Nephron (organoid): ENCODE results near the gene WDR41.
"Not testable (repeated sequence)": the region's sequence is repeated elsewhere in the genome, so short reads cannot be mapped to it uniquely, and the experiment has no call there.

Experiments
- H3K27ac Mint-ChIP-seq, 3 experiments: 2 replicates each; pipeline ENCODE4 v1.8.0; 2020; ENCODE audit warnings: mixed read lengths in 3 of 3, mild to moderate bottlenecking in 2 of 3, moderate library complexity in 1 of 3
- H3K27me3 Mint-ChIP-seq: 2 replicates; pipeline ENCODE4 v1.8.0; 2021; ENCODE audit warnings: low read depth, mild to moderate bottlenecking, moderate library complexity, mixed read lengths
- H3K36me3 Mint-ChIP-seq: 2 replicates; pipeline ENCODE4 v1.8.0; 2020; ENCODE audit warnings: low read depth, mixed read lengths
- H3K4me1 Mint-ChIP-seq: 2 replicates; pipeline ENCODE4 v1.8.0; 2020; ENCODE audit warnings: mixed read lengths
- H3K4me3 Mint-ChIP-seq, 3 experiments: 2 replicates each; pipeline ENCODE4 v1.8.0; 2020; ENCODE audit warnings: mild to moderate bottlenecking in 3 of 3, mixed read lengths in 3 of 3, moderate library complexity in 2 of 3
- H3K9me3 Mint-ChIP-seq: 2 replicates; pipeline ENCODE4 v1.8.0; 2020; ENCODE audit warnings: mixed read lengths
- CTCF ChIP-seq, 3 experiments: fragments of 200-600 bp; sonication (generic); IDR thresholded peaks; one replicate each; pipeline ENCODE4 v1.5.0; 2021; ENCODE audit warnings: antibody characterized with exemption in 3 of 3; ENCODE audit not compliant: unreplicated experiment in 3 of 3

Gene WDR41

GRCh38 chr5:77499973-77500372 is 7.9 kb upstream of the WDR41 start:
- Mint-ChIP-seq H3K27me3 (peaks cover 3% of the 10 kb centered on the region), H3K9me3 (peaks cover 18% of the 10 kb centered on the region)

GRCh38 chr5:77499441-77499840 is 7.3 kb upstream of the WDR41 start:
- Mint-ChIP-seq H3K27ac (no peak overlapping the region), H3K4me1 (no peaks in the 10 kb centered on the region), H3K9me3 (peaks cover 18% of the 10 kb centered on the region), H3K27me3 (peaks cover 3% of the 10 kb centered on the region), H3K4me3 (no peak overlapping the region), H3K36me3 (no peaks in the 10 kb centered on the region)
- no peak for TF ChIP-seq CTCF (IDR thresholded peaks at IDR 0.05; ENCODE audit: unreplicated experiment in 3 of 3)

More at GRCh38 chr5:77499973-77500372, 7.9 kb upstream of the WDR41 start:
- H3K4me3 Mint-ChIP-seq = no peak overlapping the region
- TF ChIP-seq CTCF (IDR thresholded peaks at IDR 0.05; ENCODE audit: unreplicated experiment in 3 of 3) = no peak
- H3K4me1 Mint-ChIP-seq = no peaks in the 10 kb centered on the region
- no peaks in the 10 kb centered on the region for H3K36me3 Mint-ChIP-seq
- no peak overlapping the region for H3K27ac Mint-ChIP-seq

- Mint-ChIP-seq H3K36me3 (no peaks in the 10 kb centered on the region), H3K4me3 (no peak overlapping the region), H3K4me1 (no peaks in the 10 kb centered on the region), H3K9me3 (peaks cover 17% of the 10 kb centered on the region), H3K27me3 (peaks cover 3% of the 10 kb centered on the region), H3K27ac (no peak overlapping the region)
- TF ChIP-seq CTCF (IDR thresholded peaks at IDR 0.05; ENCODE audit: unreplicated experiment in 3 of 3) = no peak
Measured at GRCh38 chr5:77498952-77499351, 6.8 kb upstream of the WDR41 start.

GRCh38 chr5:77494935-77495334 is 2.8 kb upstream of the WDR41 start:
- Mint-ChIP-seq H3K4me1 (peaks cover 12% of the 10 kb centered on the region), H3K27me3 (peaks cover 5% of the 10 kb centered on the region), H3K27ac (no peak overlapping the region), H3K4me3 (no peak overlapping the region), H3K36me3 (no peaks in the 10 kb centered on the region), H3K9me3 (no peaks in the 10 kb centered on the region)
- TF ChIP-seq CTCF (IDR thresholded peaks at IDR 0.05; ENCODE audit: unreplicated experiment in 3 of 3) = no peak

GRCh38 chr5:77492653-77493000 is 511 bp upstream of the WDR41 start:
- Mint-ChIP-seq H3K4me1 (peaks cover 12% of the 10 kb centered on the region), H3K4me3 (peak overlapping the region; percentile 91 to 93 (median 93)), H3K36me3 (peaks cover 4% of the 10 kb centered on the region), H3K27ac (peak overlapping the region; percentile 90 to 95 (median 93)), H3K27me3 (peaks cover 5% of the 10 kb centered on the region), H3K9me3 (no peaks in the 10 kb centered on the region)
- peak in 2 of 3 experiments; percentile 25 to 28 for TF ChIP-seq CTCF (IDR thresholded peaks at IDR 0.05; ENCODE audit: unreplicated experiment in 3 of 3)

GRCh38 chr5:77490741-77491344 is 1.3 kb downstream of the WDR41 start:
- H3K36me3 Mint-ChIP-seq, H3K27me3 Mint-ChIP-seq, H3K9me3 Mint-ChIP-seq: not testable (repeated sequence)
- Mint-ChIP-seq H3K4me1 (peaks cover 12% of the 10 kb centered on the region), H3K4me3 (peak overlapping the region; percentile 93 to 97 (median 93)), H3K27ac (peak overlapping the region; percentile 90 to 96 (median 95))
